ENCODE data around the gene MTARC2. TPM values are rescaled to one million over a fixed set of nuclear protein-coding genes. Genes with fewer than 3 reads are reported as not detected.

MTARC2 gene
- total and polyA plus RNA-seq, 2 donors (not counting 1 experiment from before 2014, with no cell fraction given), result 12.6 to 14.5 TPM

DNA sequence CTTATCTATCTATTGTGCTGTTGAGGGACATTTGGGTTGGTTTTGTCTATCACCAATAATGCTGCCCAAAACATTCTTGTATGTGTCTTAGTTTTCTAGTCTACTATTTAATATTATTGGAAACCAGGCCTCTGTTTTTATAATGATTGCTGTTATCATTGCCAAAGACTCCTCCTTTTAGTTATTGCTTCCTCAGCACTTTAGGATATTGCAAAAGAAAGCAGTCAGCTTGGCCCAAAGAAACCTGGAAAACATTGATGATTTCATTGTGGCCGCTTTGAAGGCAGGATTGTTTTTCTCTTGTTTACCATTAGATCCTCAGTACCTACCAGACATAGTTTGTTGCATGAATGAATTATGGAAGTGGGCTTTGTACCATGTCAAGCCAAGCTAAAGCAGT is 20.6 kb upstream of the MTARC2 start:
- TF ChIP-seq, protein P1, sequence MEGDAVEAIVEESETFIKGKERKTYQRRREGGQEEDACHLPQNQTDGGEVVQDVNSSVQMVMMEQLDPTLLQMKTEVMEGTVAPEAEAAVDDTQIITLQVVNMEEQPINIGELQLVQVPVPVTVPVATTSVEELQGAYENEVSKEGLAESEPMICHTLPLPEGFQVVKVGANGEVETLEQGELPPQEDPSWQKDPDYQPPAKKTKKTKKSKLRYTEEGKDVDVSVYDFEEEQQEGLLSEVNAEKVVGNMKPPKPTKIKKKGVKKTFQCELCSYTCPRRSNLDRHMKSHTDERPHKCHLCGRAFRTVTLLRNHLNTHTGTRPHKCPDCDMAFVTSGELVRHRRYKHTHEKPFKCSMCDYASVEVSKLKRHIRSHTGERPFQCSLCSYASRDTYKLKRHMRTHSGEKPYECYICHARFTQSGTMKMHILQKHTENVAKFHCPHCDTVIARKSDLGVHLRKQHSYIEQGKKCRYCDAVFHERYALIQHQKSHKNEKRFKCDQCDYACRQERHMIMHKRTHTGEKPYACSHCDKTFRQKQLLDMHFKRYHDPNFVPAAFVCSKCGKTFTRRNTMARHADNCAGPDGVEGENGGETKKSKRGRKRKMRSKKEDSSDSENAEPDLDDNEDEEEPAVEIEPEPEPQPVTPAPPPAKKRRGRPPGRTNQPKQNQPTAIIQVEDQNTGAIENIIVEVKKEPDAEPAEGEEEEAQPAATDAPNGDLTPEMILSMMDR (conservative IDR thresholded peaks at IDR 0.05 in 1 of 2, IDR thresholded peaks at IDR 0.05 in 1 of 2; ENCODE audit: low read depth in 1 of 2, low read length in 2 of 2), result no peak
- no peak for TF ChIP-seq EZH2 (IDR thresholded peaks at IDR 0.05; ENCODE audit: low read length, missing control alignments)
- Histone ChIP-seq H3K79me2 (ENCODE audit: control insufficient read depth, insufficient read depth, low read length) (no peaks in the 10 kb centered on the region), H4K20me1 (ENCODE audit: control insufficient read depth, extremely low read depth, insufficient read depth, low read length) (no peaks in the 10 kb centered on the region), H3K27me3 (ENCODE audit: control insufficient read depth, insufficient read depth, low read length) (peaks cover 6% of the 10 kb centered on the region), H3K4me1 (ENCODE audit: control insufficient read depth, extremely low read depth, insufficient read depth, low read length) (peaks cover 2% of the 10 kb centered on the region), H2AFZ (ENCODE audit: low read length) (no peak overlapping the region), H3K4me2 (ENCODE audit: extremely low read depth, insufficient read depth, low read length) (no peak overlapping the region), H3K36me3 (ENCODE audit: control insufficient read depth, insufficient read depth, low read length) (no peaks in the 10 kb centered on the region), H3K9ac (ENCODE audit: insufficient read depth, low read length) (no peak overlapping the region), H3K9me3 (ENCODE audit: control insufficient read depth, insufficient read depth, low read depth, low read length) (no peaks in the 10 kb centered on the region), H3K27ac (ENCODE audit: insufficient read depth, low read length) (no peak overlapping the region), H3K4me3 (replicated peaks in 1 of 4; ENCODE audit: control extremely low read depth in 1 of 4, insufficient read depth in 1 of 4, low read depth in 3 of 4, low read length in 4 of 4) (no peak overlapping the region)
- DNase-seq (ENCODE audit: low read depth in 2 of 2), result no peak

DNA sequence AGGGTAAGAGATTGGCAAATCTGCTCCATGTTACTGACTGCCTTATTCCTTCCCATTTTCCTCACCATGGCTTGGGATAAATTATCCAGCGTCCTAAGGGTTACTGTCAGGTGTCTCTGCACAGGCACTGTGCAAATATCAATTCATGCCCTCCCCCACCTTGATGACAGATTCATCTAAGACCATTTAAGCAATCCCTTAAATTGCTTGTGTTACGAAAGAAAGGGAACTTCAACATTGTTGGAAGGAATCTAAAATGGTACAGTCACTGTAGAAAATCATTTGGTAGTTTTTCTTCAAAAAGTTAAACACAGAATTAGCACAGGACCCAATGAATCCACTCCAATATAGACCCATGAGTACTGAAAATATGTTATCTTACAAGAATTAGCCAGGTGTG is 17.6 kb upstream of the MTARC2 start:
- peaks cover 6% of the 10 kb centered on the region for H3K27me3 ChIP-seq (ENCODE audit: control insufficient read depth, insufficient read depth, low read length)
- H3K36me3 ChIP-seq (ENCODE audit: control insufficient read depth, insufficient read depth, low read length), result no peaks in the 10 kb centered on the region
- no peak overlapping the region for H3K9ac ChIP-seq (ENCODE audit: insufficient read depth, low read length)
- H3K4me2 ChIP-seq (ENCODE audit: extremely low read depth, insufficient read depth, low read length), result no peak overlapping the region
- no peak overlapping the region for H2AFZ ChIP-seq (ENCODE audit: low read length)
- no peaks in the 10 kb centered on the region for H3K9me3 ChIP-seq (ENCODE audit: control insufficient read depth, insufficient read depth, low read depth, low read length)
- no peaks in the 10 kb centered on the region for H3K79me2 ChIP-seq (ENCODE audit: control insufficient read depth, insufficient read depth, low read length)
- no peaks in the 10 kb centered on the region for H4K20me1 ChIP-seq (ENCODE audit: control insufficient read depth, extremely low read depth, insufficient read depth, low read length)
- peaks cover 18% of the 10 kb centered on the region for H3K4me1 ChIP-seq (ENCODE audit: control insufficient read depth, extremely low read depth, insufficient read depth, low read length)
- TF ChIP-seq, protein P1 (conservative IDR thresholded peaks at IDR 0.05 in 1 of 2, IDR thresholded peaks at IDR 0.05 in 1 of 2; ENCODE audit: low read depth in 1 of 2, low read length in 2 of 2), result no peak
- no peak overlapping the region for H3K27ac ChIP-seq (ENCODE audit: insufficient read depth, low read length)
- H3K4me3 ChIP-seq (replicated peaks in 1 of 4; ENCODE audit: control extremely low read depth in 1 of 4, insufficient read depth in 1 of 4, low read depth in 3 of 4, low read length in 4 of 4), result no peak overlapping the region
- no peak for DNase-seq (ENCODE audit: low read depth in 2 of 2)

DNA sequence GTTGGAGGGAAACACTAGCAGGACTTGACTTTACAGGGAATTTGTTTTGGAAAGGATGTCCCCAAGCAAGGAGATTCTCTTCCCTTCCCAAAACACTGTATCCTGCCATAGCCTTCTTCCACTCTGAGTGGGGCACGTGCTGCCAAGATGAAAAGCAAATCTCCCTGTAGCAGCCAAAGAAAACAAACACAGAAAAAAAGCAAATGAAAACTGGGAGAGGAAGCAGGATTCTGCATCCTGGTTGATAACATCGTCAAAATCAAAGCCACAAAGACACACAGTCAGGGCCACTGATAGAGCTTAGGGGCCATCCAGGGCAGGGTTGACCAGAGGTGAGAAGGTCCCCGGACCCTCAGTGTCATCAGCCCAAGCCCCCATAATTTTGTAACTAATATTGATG is 16.0 kb upstream of the MTARC2 start:
- H3K9me3 ChIP-seq (ENCODE audit: control insufficient read depth, insufficient read depth, low read depth, low read length), result no peaks in the 10 kb centered on the region
- H3K27ac ChIP-seq (ENCODE audit: insufficient read depth, low read length), result no peak overlapping the region
- H3K4me2 ChIP-seq (ENCODE audit: extremely low read depth, insufficient read depth, low read length), result peak overlapping the region; percentile 27
- peaks cover 18% of the 10 kb centered on the region for H3K4me1 ChIP-seq (ENCODE audit: control insufficient read depth, extremely low read depth, insufficient read depth, low read length)
- no peaks in the 10 kb centered on the region for H3K36me3 ChIP-seq (ENCODE audit: control insufficient read depth, insufficient read depth, low read length)
- H4K20me1 ChIP-seq (ENCODE audit: control insufficient read depth, extremely low read depth, insufficient read depth, low read length), result no peaks in the 10 kb centered on the region
- H3K9ac ChIP-seq (ENCODE audit: insufficient read depth, low read length), result no peak overlapping the region
- H3K27me3 ChIP-seq (ENCODE audit: control insufficient read depth, insufficient read depth, low read length), result peaks cover under 1% of the 10 kb centered on the region
- H2AFZ ChIP-seq (ENCODE audit: low read length), result peak overlapping the region; percentile 56
- TF ChIP-seq EZH2 (IDR thresholded peaks at IDR 0.05; ENCODE audit: low read length, missing control alignments), result no peak
- TF ChIP-seq, protein P1 (conservative IDR thresholded peaks at IDR 0.05 in 1 of 2, IDR thresholded peaks at IDR 0.05 in 1 of 2; ENCODE audit: low read depth in 1 of 2, low read length in 2 of 2), result no peak
- no peak overlapping the region for H3K4me3 ChIP-seq (replicated peaks in 1 of 4; ENCODE audit: control extremely low read depth in 1 of 4, insufficient read depth in 1 of 4, low read depth in 3 of 4, low read length in 4 of 4)
- DNase-seq (ENCODE audit: low read depth in 2 of 2), result peak in 1 of 2 donors; percentile 36
- H3K79me2 ChIP-seq (ENCODE audit: control insufficient read depth, insufficient read depth, low read length), result no peaks in the 10 kb centered on the region
